Measurements from ENCODE around the gene ATL2.
"Not testable (repeated sequence)": the region's sequence is repeated elsewhere in the genome, so short reads cannot be mapped to it uniquely, and the experiment has no call there.

The ATL2 gene

DNA sequence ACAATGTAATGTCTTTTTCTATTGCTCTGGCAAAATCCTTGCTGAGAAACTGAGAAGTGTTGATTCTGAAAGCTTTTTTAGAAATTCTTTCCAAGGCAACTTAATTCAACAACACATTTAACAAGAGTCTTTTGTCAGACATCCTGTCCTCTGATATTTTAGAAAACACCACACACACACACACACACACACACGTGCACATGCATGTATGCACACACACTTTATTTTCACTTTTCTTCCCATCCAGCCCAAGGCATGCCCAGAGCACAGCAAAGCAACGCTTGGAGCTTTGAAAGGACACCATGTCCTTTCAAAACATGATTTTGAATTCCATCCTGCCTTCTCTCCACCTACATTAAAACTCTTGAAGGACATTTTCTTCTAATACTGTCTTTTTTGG, 116.1 kb downstream of the ATL2 start:
- no peak for DNase-seq (ENCODE audit: low spot score in 2 of 2)
- peaks cover 16% of the 10 kb centered on the region for H3K4me1 Mint-ChIP-seq
- no peak overlapping the region for H3K27ac Mint-ChIP-seq
- ATAC-seq: no peak
- H3K4me3 Mint-ChIP-seq: no peak overlapping the region
- no peaks in the 10 kb centered on the region for H3K36me3 Mint-ChIP-seq
- no peaks in the 10 kb centered on the region for H3K9me3 Mint-ChIP-seq

- peak overlapping the region; percentile 30 for H3K4me3 Mint-ChIP-seq
- no peaks in the 10 kb centered on the region for H3K36me3 Mint-ChIP-seq
- no peaks in the 10 kb centered on the region for H3K9me3 Mint-ChIP-seq
- peaks cover 16% of the 10 kb centered on the region for H3K4me1 Mint-ChIP-seq
- no peak overlapping the region for H3K27ac Mint-ChIP-seq
- ATAC-seq: peak; percentile 47
- DNase-seq (ENCODE audit: low spot score in 2 of 2): no peak
Observed at GRCh38 chr2:38260469-38260868, 116.6 kb downstream of the ATL2 start.

DNA sequence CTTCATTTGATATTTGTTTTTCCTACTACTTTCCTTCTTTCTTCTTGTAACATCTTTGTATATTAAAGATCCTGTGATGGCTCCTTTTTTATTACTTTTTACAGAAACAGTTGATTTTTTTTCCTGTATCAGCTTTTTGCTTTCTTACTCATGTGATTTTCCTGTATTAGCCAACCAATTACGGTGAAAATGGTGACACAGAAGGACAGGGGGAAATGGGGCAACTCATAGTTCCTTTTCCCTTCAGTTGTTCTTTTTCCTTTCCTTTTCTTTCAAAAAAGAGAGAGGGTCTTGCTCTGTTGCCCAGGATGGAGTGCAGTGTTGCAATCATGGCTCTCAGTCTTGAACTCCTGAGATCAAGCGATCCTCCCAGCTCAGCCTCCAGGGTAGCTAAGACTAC, 117.8 kb downstream of the ATL2 start:
- H3K4me3 Mint-ChIP-seq: no peak overlapping the region
- no peaks in the 10 kb centered on the region for H3K9me3 Mint-ChIP-seq
- no peak overlapping the region for H3K27ac Mint-ChIP-seq
- DNase-seq (ENCODE audit: low spot score in 2 of 2) (no peak), ATAC-seq (no peak)
- peaks cover 6% of the 10 kb centered on the region for H3K36me3 Mint-ChIP-seq
- H3K4me1 Mint-ChIP-seq: peaks cover 16% of the 10 kb centered on the region

- not testable (repeated sequence) for H3K9me3 Mint-ChIP-seq; H3K4me3 Mint-ChIP-seq; ATAC-seq; H3K27ac Mint-ChIP-seq; DNase-seq (ENCODE audit: low spot score in 2 of 2); H3K36me3 Mint-ChIP-seq
- H3K4me1 Mint-ChIP-seq: peaks cover 16% of the 10 kb centered on the region
Observed at GRCh38 chr2:38257680-38258079, 119.4 kb downstream of the ATL2 start.

GRCh38 chr2:38256610-38257009, 120.5 kb downstream of the ATL2 start:
- no peaks in the 10 kb centered on the region for H3K9me3 Mint-ChIP-seq
- peaks cover 8% of the 10 kb centered on the region for H3K4me1 Mint-ChIP-seq
- H3K36me3 Mint-ChIP-seq: peaks cover 6% of the 10 kb centered on the region
- ATAC-seq: no peak
- no peak for DNase-seq (ENCODE audit: low spot score in 2 of 2)
- no peak overlapping the region for H3K27ac Mint-ChIP-seq
- no peak overlapping the region for H3K4me3 Mint-ChIP-seq

DNA sequence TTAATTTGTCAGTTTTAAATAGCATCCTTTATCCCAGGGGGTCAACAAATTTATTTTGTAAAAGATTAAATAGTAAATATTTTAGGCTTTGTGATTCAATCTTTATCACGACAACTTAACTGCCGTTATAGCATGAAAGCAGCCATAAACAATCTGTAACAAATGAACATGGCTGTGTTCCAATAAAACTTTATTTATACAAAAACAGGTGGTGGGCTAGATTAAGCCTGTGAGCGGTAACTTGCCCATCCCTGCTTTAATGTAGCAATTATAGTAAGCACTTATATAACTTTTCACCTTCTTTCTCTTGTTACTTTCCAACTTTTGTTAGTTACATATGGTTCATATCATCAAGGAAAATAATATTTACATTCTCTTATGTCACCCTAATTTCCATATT, 121.9 kb downstream of the ATL2 start:
- DNase-seq (ENCODE audit: low spot score in 2 of 2) (no peak), ATAC-seq (no peak)
- Mint-ChIP-seq H3K4me3 (no peak overlapping the region), H3K36me3 (peaks cover 6% of the 10 kb centered on the region), H3K9me3 (no peaks in the 10 kb centered on the region), H3K4me1 (no peaks in the 10 kb centered on the region), H3K27ac (no peak overlapping the region)

GRCh38 chr2:38254796-38255195, 122.3 kb downstream of the ATL2 start:
- Mint-ChIP-seq H3K4me3 (no peak overlapping the region), H3K4me1 (no peaks in the 10 kb centered on the region), H3K9me3 (no peaks in the 10 kb centered on the region), H3K36me3 (peaks cover 6% of the 10 kb centered on the region), H3K27ac (no peak overlapping the region)
- ATAC-seq (no peak), DNase-seq (ENCODE audit: low spot score in 2 of 2) (no peak)

- H3K36me3 Mint-ChIP-seq: peaks cover 6% of the 10 kb centered on the region
- no peak overlapping the region for H3K4me3 Mint-ChIP-seq
- no peaks in the 10 kb centered on the region for H3K9me3 Mint-ChIP-seq
Observed at GRCh38 chr2:38251940-38252339, 125.1 kb downstream of the ATL2 start.

GRCh38 chr2:38248707-38249106, 128.4 kb downstream of the ATL2 start:
- ATAC-seq (no peak), DNase-seq (ENCODE audit: low spot score in 2 of 2) (no peak)
- no peaks in the 10 kb centered on the region for H3K36me3 Mint-ChIP-seq
- no peaks in the 10 kb centered on the region for H3K9me3 Mint-ChIP-seq
- no peaks in the 10 kb centered on the region for H3K4me1 Mint-ChIP-seq
- H3K4me3 Mint-ChIP-seq: no peak overlapping the region
- no peak overlapping the region for H3K27ac Mint-ChIP-seq

More at GRCh38 chr2:38251940-38252339, 125.1 kb downstream of the ATL2 start:
- Mint-ChIP-seq H3K27ac (no peak overlapping the region), H3K4me1 (no peaks in the 10 kb centered on the region)
- ATAC-seq (no peak), DNase-seq (ENCODE audit: low spot score in 2 of 2) (no peak)

DNA sequence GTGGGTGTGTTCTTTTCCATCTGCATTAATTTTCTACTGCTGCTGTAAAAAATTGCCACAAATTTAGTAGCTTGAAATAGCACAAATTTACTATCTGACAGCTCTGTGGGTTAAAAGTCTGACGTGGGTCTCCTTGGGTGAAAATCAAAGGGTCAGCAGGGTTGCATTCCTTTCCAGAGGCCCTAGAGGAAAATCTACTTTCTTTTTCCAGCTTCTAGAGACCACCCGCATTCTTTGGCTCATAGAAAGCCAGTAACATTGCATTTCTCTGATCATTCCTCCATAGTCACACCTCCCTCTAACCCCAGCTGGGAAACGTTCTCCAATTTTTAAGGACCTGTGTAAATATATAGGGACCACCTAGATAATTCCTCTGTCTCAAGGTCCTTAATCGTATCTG, 128.8 kb downstream of the ATL2 start:
- no peak overlapping the region for H3K4me3 Mint-ChIP-seq
- H3K4me1 Mint-ChIP-seq: no peaks in the 10 kb centered on the region
- H3K27ac Mint-ChIP-seq: no peak overlapping the region
- H3K9me3 Mint-ChIP-seq: no peaks in the 10 kb centered on the region
- no peak for ATAC-seq
- peak in 1 of 2 donors; percentile 0 for DNase-seq (ENCODE audit: low spot score in 2 of 2)
- H3K36me3 Mint-ChIP-seq: no peaks in the 10 kb centered on the region

DNA sequence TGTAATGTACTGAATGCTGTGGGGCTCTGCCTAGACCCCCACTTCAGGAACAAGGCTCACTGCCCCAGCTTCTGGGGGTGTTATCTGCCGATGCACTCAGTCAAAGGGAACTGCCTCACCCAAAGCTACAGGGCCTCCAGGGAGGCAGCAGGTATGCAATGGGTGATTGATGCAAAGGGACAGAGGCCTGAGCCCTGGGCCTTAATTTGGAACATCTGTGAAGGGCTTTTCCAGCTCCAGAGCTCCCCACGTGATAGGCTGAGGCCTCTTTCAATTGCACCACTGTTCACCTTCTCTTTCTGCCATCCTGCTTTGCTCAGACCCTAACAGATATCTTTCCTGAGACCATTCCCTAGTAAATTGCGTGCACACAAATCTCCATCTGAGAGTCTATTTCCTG, 131.0 kb downstream of the ATL2 start:
- Mint-ChIP-seq H3K4me3 (no peak overlapping the region), H3K9me3 (no peaks in the 10 kb centered on the region), H3K4me1 (no peaks in the 10 kb centered on the region), H3K36me3 (no peaks in the 10 kb centered on the region), H3K27ac (no peak overlapping the region)
- DNase-seq (ENCODE audit: low spot score in 2 of 2) (no peak), ATAC-seq (no peak)

DNA sequence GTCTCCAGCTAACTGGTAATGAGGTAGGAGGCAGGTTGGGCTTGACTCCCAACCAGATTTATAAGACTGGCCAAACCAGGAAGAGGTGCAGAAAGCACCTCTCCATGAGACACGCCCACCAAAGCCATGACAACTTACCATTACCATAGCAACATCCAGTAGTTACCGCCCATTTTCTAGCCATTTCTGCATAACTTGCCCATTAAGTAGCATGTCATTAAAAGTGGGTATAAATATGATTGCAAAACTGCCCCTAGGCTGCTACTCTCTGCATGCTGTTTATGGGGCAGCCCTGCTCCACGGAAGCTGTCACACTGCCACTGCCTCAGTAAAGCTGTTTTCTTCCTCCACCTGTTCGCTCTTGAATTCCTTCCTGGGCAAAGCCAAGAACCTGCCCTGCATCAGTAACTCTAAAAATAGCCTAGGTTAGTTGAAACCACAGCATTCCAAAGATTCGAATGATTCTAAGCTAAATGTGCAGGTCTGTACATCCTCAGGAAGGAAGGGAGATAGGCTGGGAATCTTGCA, 131.9 kb downstream of the ATL2 start:
- peak overlapping the region; percentile 46 for H3K27ac Mint-ChIP-seq
- H3K4me1 Mint-ChIP-seq: no peaks in the 10 kb centered on the region
- ATAC-seq: peak; percentile 5
- H3K36me3 Mint-ChIP-seq: no peaks in the 10 kb centered on the region
- no peak overlapping the region for H3K4me3 Mint-ChIP-seq
- H3K9me3 Mint-ChIP-seq: no peaks in the 10 kb centered on the region
- no peak for DNase-seq (ENCODE audit: low spot score in 2 of 2)

- Mint-ChIP-seq H3K9me3 (no peaks in the 10 kb centered on the region), H3K4me1 (no peaks in the 10 kb centered on the region), H3K27ac (peak overlapping the region; percentile 46), H3K36me3 (no peaks in the 10 kb centered on the region), H3K4me3 (no peak overlapping the region)
- ATAC-seq (no peak), DNase-seq (ENCODE audit: low spot score in 2 of 2) (no peak)
Observed at GRCh38 chr2:38244301-38244700, 132.8 kb downstream of the ATL2 start.
